EL (cell line): ENCODE measurements around the gene YES1.
"Not testable (repeated sequence)": the region's sequence is repeated elsewhere in the genome, so short reads cannot be mapped to it uniquely, and the experiment has no call there.

Experiments used
- DNase-seq: peaks from one replicate; pipeline ENCODE4 v3.0.0-alpha.2; 2016

Gene YES1

GRCh38 chr18:717003-717402, 95.0 kb downstream of the YES1 start:
- no peak for DNase-seq

- DNase-seq: peak; percentile 74
These were observed 96.4 kb downstream of the YES1 start for GRCh38 chr18:715626-716025.

GRCh38 chr18:713135-713490, 98.9 kb downstream of the YES1 start:
- DNase-seq: no peak

GRCh38 chr18:712401-713134, 99.5 kb downstream of the YES1 start, which contains the start of gene ENOSF1:
TSS of gene ENOSF1 (minus strand) at chr18:712630. CDS start at chr18:712587, 43 bp downstream.
- DNase-seq: peak; percentile 85

- DNase-seq: peak; percentile 79
These were observed 100.2 kb downstream of the YES1 start for GRCh38 chr18:711657-712400.

GRCh38 chr18:711310-711656, 100.8 kb downstream of the YES1 start:
- DNase-seq: no peak

GRCh38 chr18:710418-711300, 101.4 kb downstream of the YES1 start:
- DNase-seq: no peak

- peak; percentile 20 for DNase-seq
These were observed 102.3 kb downstream of the YES1 start for GRCh38 chr18:709771-710170.

GRCh38 chr18:708096-708495, 103.9 kb downstream of the YES1 start:
- no peak for DNase-seq

GRCh38 chr18:706405-706804, 105.6 kb downstream of the YES1 start:
- no peak for DNase-seq

- DNase-seq: peak; percentile 72
These were observed 108.7 kb downstream of the YES1 start for GRCh38 chr18:703213-703967.

GRCh38 chr18:697800-698199, 114.2 kb downstream of the YES1 start:
- no peak for DNase-seq

- no peak for DNase-seq
These were observed 115.0 kb downstream of the YES1 start for GRCh38 chr18:697012-697411.

- DNase-seq: no peak
These were observed 118.4 kb downstream of the YES1 start for GRCh38 chr18:693466-694187.

GRCh38 chr18:692824-693223, 119.2 kb downstream of the YES1 start:
- no peak for DNase-seq

- no peak for DNase-seq
These were observed 123.7 kb downstream of the YES1 start for GRCh38 chr18:688323-688722.

GRCh38 chr18:686339-687111, 125.5 kb downstream of the YES1 start:
- peak; percentile 20 for DNase-seq

- DNase-seq: no peak
These were observed 126.6 kb downstream of the YES1 start for GRCh38 chr18:685438-685837.

- DNase-seq: no peak
These were observed 128.5 kb downstream of the YES1 start for GRCh38 chr18:683531-683930.

GRCh38 chr18:682833-683232, 129.2 kb downstream of the YES1 start:
- no peak for DNase-seq

GRCh38 chr18:682416-682815, 129.6 kb downstream of the YES1 start:
- DNase-seq: not testable (repeated sequence)
